Activated CD4-positive, CD25-positive, alpha-beta regulatory T cell treated with anti-CD3 and anti-CD28 coated beads, Interleukin-2, amount 50 U/mL, for 72 hours (primary cell): Measurements from ENCODE around the gene IPP.
"Not testable (repeated sequence)": the region's sequence is repeated elsewhere in the genome, so short reads cannot be mapped to it uniquely, and the experiment has no call there.

Experiments
- DNase-seq: peaks from one replicate; pipeline ENCODE4 v3.0.0; 2021

The IPP gene

GRCh38 chr1:45750298-45751038 is at the start of gene IPP:
TSS of gene IPP (minus strand) at chr1:45750653. CDS start at chr1:45746411, 4,242 bp downstream.
- DNase-seq = peak; percentile 96

DNA sequence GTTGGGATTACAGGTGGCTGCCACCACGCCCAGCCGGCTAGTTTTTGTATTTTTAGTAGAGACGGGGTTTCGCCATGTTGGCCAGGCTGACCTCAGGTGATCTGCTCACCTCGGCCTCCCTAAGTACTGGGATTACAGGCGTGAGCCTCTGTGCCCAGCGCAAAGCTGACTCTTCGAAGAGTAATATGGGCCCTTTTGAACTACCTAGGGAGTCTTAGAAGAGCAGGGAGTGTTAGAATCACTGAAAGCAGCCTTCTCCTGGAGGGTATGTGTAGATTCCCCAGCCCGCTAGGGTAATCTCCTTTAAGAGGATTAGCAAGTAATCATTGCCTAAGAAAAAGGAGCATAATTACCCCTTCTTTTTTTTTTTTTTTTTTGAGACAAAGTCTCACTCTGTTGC is 46.5 kb upstream of the IPP start:
- DNase-seq = no peak

DNA sequence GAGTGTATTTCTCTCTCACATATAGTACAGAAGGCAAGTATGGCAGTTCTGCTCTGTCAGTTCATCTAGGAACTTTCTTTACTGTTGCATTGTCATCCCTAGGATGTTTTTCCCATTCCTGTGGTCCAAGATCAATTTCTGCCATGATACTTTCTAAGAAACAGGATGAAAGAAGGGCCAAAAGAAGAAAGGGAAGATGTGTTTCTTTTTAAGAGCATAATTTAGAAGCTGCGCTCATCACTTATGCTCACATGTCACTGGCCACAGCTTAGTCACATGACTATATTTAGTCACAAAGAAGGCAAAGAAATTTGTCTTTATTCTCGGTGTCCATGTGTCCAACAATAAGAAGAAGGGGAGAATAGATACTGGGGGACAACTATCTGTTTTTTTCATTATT is 45.9 kb upstream of the IPP start:
- DNase-seq = no peak

DNA sequence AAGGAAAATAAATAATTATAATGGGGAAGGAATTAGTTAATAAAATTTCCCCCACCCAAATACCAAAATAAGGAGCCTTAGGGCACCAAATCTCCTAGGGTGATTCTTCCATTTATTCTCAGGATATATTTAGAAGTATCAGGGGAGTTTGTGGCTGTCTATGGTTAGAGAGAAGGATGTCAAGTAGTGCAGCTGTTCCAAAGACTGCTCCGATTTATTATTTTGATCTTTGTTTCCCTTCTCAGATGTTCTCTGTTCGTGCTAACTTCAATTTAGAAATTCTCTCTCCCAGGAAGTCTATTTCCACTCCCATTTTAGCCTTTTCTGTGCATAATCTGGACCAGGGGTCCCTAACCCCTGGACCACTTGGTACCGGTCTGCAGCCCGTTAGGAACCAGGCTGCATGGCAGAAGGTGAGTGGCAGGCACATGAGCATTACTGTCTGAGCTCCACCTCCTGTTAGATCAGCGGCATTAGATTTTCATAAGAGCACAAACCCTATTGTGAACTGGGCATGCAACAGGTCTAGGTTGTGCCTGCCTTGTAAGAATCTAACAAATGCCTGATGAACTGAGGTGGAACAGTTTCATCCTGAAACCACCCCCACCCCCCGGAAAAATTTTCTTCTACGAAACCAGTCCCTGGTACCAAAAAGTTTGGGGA is 43.6 kb upstream of the IPP start:
- DNase-seq = no peak

DNA sequence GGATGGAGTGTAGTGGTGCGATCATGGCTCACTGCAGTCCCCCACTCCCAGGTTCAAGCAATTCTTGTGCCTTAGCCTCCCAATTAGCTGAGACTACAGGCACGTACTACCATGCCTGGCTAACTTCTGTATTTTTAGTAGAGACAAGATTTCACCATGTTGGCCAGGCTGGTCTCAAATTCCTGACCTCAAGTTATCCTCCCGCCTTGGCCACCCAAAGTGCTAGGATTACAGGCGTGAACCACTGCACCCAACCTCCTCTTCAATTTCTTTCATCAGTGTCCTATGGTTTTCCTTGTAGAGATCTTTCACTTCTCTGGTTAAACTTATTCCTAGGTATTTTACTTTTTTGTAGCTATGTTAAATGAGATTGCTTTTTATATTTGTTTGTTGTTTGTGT is 42.3 kb upstream of the IPP start:
- no peak for DNase-seq

DNA sequence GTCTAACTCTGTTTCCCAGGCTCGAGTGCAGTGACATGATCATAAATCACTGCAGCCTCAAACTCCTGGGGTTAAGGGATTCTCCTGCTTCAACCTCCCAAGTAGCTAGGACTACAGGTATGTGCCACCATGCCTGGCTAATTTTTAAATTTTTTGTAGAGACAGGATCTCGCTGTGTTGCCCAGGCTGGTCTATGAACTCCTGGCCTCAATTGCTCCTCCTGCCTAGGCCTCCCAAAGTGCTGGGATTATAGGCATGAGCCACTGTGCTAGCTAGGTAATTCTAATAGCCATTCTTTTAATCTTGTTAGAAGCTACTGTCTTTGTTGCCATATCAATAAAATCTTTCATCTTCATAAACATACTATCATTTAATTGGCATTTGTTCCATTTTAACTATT is 39.1 kb upstream of the IPP start:
- DNase-seq = no peak

DNA sequence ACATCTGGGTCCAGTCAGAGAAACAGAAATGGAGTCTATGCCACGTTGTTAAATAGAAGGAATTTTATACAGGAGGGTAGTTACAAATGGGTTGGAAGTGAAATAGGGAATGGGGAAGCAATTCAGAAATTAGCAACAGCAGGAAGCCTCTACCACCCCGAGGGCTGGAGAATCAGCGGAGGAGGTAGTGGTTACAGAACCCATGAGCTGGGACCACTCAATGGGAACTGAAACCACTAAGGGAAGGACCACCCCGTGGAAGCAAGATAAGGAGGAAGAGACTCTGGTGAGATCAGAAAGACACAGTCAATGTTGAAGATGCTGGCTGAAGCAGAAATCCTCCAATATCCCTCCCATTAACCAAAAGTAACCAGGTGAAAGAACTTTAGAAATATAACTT is 37.5 kb upstream of the IPP start:
- no peak for DNase-seq

DNA sequence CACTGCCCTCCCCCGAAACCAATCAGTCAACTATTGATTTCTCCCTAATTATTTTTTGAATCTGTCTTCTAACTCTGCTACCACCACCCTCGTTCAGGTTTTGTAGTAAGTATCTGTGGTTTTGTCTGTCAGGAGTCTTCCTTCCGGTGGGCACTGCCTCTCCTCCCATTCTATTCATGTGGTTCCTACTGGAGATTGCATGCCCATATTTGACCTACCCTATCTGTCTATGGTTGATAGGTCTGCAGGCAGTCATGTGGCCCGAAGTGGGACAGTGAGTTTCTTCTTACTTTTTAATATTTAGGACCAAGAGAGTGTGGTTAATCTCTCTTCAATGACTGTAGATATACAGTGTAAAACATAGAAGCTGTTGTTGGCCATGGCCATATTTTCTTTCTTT is 35.1 kb upstream of the IPP start:
- DNase-seq = no peak

DNA sequence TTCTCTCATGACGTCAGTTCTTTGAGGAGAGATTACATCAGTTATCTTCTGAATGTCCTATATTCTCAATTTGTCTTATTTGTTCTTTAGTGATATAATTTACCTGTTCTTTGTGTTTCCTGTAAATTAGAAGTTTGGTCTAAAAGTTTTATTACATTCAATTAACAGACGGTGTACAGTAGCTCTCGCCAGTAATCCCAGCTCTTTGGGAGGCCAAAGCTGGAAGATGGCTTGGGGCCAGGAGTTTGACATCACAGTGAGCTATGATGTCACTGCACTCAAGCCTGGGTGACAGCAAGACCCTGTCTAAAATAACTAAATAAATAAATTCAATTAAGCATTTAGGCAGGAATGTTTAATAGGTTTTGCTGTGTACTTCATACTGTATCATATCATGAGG is 25.3 kb upstream of the IPP start:
- DNase-seq = no peak

- DNase-seq = no peak
Observed at GRCh38 chr1:45772971-45773370, 22.5 kb upstream of the IPP start.

DNA sequence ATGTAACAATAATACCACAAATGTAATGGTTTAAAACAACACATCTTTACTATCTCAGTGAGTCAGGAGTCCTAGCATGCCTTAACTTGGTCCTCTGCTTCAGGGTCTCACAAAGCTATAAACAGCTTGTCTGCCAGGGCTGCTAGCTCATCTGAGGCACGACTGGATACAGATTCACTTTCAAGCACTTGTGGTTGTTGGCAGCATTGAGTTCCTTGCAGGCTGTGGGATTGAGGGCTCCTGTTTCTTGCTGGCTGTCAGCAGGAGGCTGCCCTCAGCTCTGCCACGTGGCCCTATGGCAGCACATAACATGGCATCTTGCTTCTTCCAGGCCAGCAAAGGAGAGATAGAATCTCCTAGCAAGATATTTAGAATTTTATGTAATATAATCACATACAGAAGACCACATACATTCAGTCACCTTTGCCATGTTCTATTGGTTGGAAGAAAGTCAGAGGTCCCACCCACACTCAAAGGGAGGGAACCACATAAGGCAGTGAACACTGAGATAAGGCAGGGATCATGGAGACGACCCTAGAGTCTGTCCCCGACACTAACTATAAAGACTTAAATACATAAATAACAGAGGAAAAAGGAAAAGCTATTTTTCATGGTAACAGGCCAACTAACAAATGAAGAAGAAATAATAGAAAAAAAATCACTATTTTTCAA is 18.9 kb upstream of the IPP start:
- DNase-seq = no peak

DNA sequence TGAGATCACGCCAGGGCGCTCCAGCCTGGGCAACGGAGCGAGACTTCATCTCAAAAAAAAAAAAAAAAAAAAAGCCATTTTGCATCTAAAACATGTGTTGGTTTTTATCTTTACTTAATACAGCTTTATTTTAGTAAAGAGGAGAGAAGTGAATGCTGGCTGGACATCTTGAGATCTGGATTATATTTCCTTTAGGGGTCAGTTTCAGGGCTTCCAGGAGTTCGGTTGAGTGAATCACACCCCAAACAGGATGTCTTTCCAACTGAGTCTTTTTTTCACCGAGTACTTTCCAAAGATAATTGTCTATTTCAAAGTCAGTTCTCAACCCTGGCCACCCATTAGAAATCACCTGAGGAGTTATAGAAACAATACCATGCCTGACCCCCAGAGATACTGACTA is 16.6 kb upstream of the IPP start:
- no peak for DNase-seq

GRCh38 chr1:45765999-45766792 is 15.7 kb upstream of the IPP start:
- no peak for DNase-seq

GRCh38 chr1:45762291-45762690 is 11.8 kb upstream of the IPP start:
- no peak for DNase-seq

DNA sequence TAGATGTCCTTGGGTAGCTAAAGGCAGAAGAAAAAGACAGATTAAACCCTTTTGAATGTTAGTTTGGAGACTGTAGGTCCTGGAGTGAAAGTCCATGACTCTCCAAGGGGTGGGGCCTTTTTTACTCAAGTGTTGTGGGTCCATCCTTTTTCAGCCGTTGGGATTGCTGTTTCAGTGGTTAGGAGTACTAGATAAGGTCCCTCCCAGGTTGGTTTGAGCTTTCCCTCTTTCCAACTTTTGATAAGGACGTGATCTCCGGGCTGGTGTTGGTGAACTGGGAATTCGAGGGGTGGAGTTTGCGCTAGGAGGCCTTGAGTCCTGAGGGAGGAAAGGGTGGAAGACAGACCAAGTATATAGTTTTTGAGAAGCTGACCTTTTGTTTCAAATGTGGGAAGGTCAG is 5.2 kb upstream of the IPP start:
- no peak for DNase-seq

- DNase-seq = no peak
Observed at GRCh38 chr1:45753248-45754037, 3.0 kb upstream of the IPP start.

GRCh38 chr1:45752441-45753052 is 2.1 kb upstream of the IPP start:
- no peak for DNase-seq

DNA sequence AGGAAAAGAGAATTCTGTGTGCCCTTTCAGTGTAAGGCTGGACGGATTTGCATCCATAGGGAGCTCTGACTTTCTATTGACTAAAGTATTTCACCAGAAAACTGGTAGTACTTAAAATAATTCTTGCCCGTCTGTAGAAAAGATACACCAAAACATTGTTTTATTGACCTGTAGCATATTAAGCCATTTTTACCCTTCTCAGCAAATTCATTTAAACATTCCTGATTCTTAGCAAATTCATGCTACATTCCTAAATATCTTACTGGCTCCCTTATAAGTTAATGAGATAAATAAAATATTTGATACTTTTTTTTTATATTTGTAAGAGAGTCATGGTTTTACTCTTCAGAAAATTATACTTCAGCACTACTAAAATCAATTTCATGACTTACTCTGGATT is 1.6 kb upstream of the IPP start:
- no peak for DNase-seq

GRCh38 chr1:45751039-45751838 is 786 bp upstream of the IPP start:
- not testable (repeated sequence) for DNase-seq

DNA sequence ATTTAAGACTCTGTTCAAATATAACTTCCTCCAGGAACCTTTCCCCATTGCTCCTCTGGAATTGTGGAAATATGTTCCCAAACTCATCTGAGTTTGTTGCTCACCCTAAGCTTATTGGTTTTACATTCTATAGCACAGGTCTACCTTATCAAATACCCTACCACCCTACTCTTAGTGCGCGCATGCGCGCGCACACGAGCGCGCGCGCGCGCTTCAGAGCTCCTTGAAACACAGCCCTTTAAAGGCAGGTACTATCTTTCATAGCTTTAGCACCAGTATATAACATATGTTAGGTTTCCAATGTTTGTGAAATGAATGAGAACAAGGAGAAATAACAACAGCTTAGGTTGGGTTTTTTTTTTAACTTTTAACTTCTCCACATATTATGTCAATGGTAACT is 3.5 kb downstream of the IPP start:
- no peak for DNase-seq

DNA sequence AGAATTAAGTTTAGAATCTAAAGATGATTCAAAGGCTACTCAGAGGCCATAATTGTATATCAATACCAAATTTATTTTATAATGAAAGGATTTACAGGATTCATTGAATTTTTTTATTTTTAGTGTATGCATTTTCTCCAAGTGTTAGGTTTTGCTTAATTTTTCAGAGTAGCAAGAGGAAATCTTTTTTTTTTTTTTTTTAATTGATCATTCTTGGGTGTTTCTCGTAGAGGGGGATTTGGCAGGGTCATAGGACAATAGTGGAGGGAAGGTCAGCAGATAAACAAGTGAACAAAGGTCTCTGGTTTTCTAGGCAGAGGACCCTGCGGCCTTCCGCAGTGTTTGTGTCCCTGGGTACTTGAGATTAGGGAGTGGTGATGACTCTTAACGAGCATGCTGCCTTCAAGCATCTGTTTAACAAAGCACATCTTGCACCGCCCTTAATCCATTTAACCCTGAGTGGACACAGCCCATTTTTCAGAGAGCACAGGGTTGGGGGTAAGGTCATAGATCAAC is 10.8 kb downstream of the IPP start:
- DNase-seq = not testable (repeated sequence)
